Measurements from ENCODE around the gene ITM2C. TPM values are rescaled to one million over a fixed set of nuclear protein-coding genes. Genes with fewer than 3 reads are reported as not detected.
A peak's percentile ranks its signal among the peaks of the same experiment; 100 is the strongest.

The ITM2C gene
- total and polyA plus RNA-seq, 2 of the 13 experiments (the other 11 are each of a cell fraction or from before 2014, with no cell fraction given), result 70.5 to 270 TPM

GRCh38 chr2:230864605-230865306, at the start of gene ITM2C (continued):
- TF ChIP-seq ZNF574 (CRISPR knock-in tag; IDR thresholded peaks at IDR 0.05) (peak; percentile 67), MED13 (CRISPR knock-in tag; IDR thresholded peaks at IDR 0.05) (no peak), PLSCR1 (CRISPR knock-in tag; IDR thresholded peaks at IDR 0.05; ENCODE audit: borderline replicate concordance) (no peak), SNRNP70 (IDR thresholded peaks at IDR 0.05; ENCODE audit: low read depth, low read length) (no peak), RNF219 (CRISPR knock-in tag; IDR thresholded peaks at IDR 0.05) (no peak), FOXP1 (IDR thresholded peaks at IDR 0.05) (no peak), FOXP1 (CRISPR knock-in tag; IDR thresholded peaks at IDR 0.05) (no peak), ZNF362 (CRISPR knock-in tag; IDR thresholded peaks at IDR 0.05; ENCODE audit: borderline replicate concordance) (no peak), ZNF207 (IDR thresholded peaks at IDR 0.05; ENCODE audit: borderline replicate concordance) (no peak), HCFC1 (IDR thresholded peaks at IDR 0.05; ENCODE audit: low read depth, low read length) (no peak), GABPA (IDR thresholded peaks at IDR 0.05; ENCODE audit: low read depth, low read length) (peak; percentile 54), GABPA (CRISPR knock-in tag; IDR thresholded peaks at IDR 0.05; ENCODE audit: low read depth) (peak; percentile 75), POLR2G (IDR thresholded peaks at IDR 0.05; ENCODE audit: low read depth, low read length) (peak; percentile 78), ZBTB1 (CRISPR knock-in tag; IDR thresholded peaks at IDR 0.05; ENCODE audit: borderline replicate concordance) (no peak), FOXO1 (CRISPR knock-in tag; IDR thresholded peaks at IDR 0.05) (no peak), PRMT3 (CRISPR knock-in tag; IDR thresholded peaks at IDR 0.05; ENCODE audit: borderline replicate concordance, low read depth) (no peak), NCOA1 (CRISPR knock-in tag; IDR thresholded peaks at IDR 0.05) (0 out of 2 replicates have a peak, but pooled peaks have one; percentile 46), ZNF7 (CRISPR knock-in tag; IDR thresholded peaks at IDR 0.05) (no peak), ZNF598 (CRISPR knock-in tag; IDR thresholded peaks at IDR 0.05; ENCODE audit: borderline replicate concordance) (0 out of 2 replicates have a peak, but pooled peaks have one; percentile 51)
